Kidney (tissue), 14 donors: ENCODE measurements around the gene HS3ST6. TPM values are rescaled to one million over a fixed set of nuclear protein-coding genes. Genes with fewer than 3 reads are reported as not detected.
A peak's percentile ranks its signal among the peaks of the same experiment; 100 is the strongest.

Source experiments
- DNase-seq, 5 donors: peaks; one replicate each; pipeline ENCODE4 v3.0.0-alpha.2; 2013 to 2020
- FAIRE-seq: peaks from 2 replicates; lab custom pipeline; 2012; peaks lifted over from hg19 to GRCh38; lab: Jason Lieb, UNC
- H3K27ac ChIP-seq, 2 donors: one replicate each; pipeline ENCODE4 v1.7.0; 2013; ENCODE audit warnings: low read depth in 2 of 2, low read length in 2 of 2, inconsistent platforms in 1 of 2
- H3K27me3 ChIP-seq: one replicate; pipeline ENCODE4 v1.7.1; 2013; ENCODE audit warnings: low read length, inconsistent platforms; ENCODE audit not compliant: control insufficient read depth, insufficient read depth
- H3K36me3 ChIP-seq, 3 donors: one replicate each; pipeline versions ENCODE4 v1.7.0 to v1.7.1; 2013; ENCODE audit warnings: low read length in 3 of 3, control low read depth in 1 of 3, inconsistent platforms in 1 of 3; ENCODE audit not compliant: insufficient read depth in 3 of 3, control insufficient read depth in 2 of 3
- H3K4me1 ChIP-seq, 3 donors: one replicate each; pipeline versions ENCODE4 v1.7.0 to v1.7.1; 2013; ENCODE audit warnings: low read length in 3 of 3, inconsistent platforms in 1 of 3, low read depth in 1 of 3; ENCODE audit not compliant: control insufficient read depth in 2 of 3, insufficient read depth in 2 of 3
- H3K4me3 ChIP-seq, 3 donors: one replicate each; pipeline versions ENCODE4 v1.7.0 to v1.8.1; 2013; ENCODE audit warnings: low read length in 3 of 3, control low read depth in 1 of 3, inconsistent platforms in 1 of 3
- H3K9ac ChIP-seq, 3 donors: one replicate each; pipeline versions ENCODE4 v1.7.0 to v1.7.1; 2013; ENCODE audit warnings: low read length in 3 of 3, control low read depth in 1 of 3, inconsistent platforms in 1 of 3
- H3K9me3 ChIP-seq, 3 donors: one replicate each; pipeline versions ENCODE4 v1.7.0 to v1.7.1; 2013; ENCODE audit warnings: low read length in 3 of 3, control low read depth in 1 of 3, inconsistent platforms in 1 of 3; ENCODE audit not compliant: control insufficient read depth in 2 of 3, insufficient read depth in 1 of 3
- intact Hi-C: fragments of 100-400 bp; cut with DNase I; formaldehyde crosslinking; loops from one replicate; pipeline ENCODE4 v1.11.1; 2022
- polyA plus RNA-seq: library from polyadenylated mRNA; stranded (reverse); fragments of 350-450 nt; fragmentation: Illumina TruSeq; extraction: RNeasy Lipid Tissue Mini Kit (QIAGEN cat#74804); gene quantifications from one replicate; pipeline ENCODE4 v1.2.3, GENCODE V29; 2014; ENCODE audit warnings: low read depth, low replicate concordance; ENCODE audit not compliant: insufficient read depth
- total RNA-seq: library from RNA; stranded (reverse); fragmentation: NEBNext Ultra II Directional; extraction: Animal tissue kit (Norgen Biotek cat#: 25700); gene quantifications from one replicate; pipeline ENCODE4 v1.2.1, GENCODE V29; 2021
- TF ChIP-seq, protein P1 (sequence below): IDR thresholded peaks from 3 replicates; pipeline ENCODE4 v1.5.1; 2012; ENCODE audit warnings: mild to moderate bottlenecking, moderate library complexity, borderline replicate concordance; ENCODE audit not compliant: insufficient read depth; ENCODE audit errors: extremely low read depth
- donor health status: control.
- donor health status: control.
- donor health status: control.
- donor health status: control.
- donor health status: control.
- donor health status: DM: yes; HTN: yes; CAD: no.
- donor health status: Normal renal cell carcinoma (clear cell type).

The HS3ST6 gene
- total and polyA plus RNA-seq, 2 donors from 2014 or later: 0.19 to 0.73 TPM

DNA sequence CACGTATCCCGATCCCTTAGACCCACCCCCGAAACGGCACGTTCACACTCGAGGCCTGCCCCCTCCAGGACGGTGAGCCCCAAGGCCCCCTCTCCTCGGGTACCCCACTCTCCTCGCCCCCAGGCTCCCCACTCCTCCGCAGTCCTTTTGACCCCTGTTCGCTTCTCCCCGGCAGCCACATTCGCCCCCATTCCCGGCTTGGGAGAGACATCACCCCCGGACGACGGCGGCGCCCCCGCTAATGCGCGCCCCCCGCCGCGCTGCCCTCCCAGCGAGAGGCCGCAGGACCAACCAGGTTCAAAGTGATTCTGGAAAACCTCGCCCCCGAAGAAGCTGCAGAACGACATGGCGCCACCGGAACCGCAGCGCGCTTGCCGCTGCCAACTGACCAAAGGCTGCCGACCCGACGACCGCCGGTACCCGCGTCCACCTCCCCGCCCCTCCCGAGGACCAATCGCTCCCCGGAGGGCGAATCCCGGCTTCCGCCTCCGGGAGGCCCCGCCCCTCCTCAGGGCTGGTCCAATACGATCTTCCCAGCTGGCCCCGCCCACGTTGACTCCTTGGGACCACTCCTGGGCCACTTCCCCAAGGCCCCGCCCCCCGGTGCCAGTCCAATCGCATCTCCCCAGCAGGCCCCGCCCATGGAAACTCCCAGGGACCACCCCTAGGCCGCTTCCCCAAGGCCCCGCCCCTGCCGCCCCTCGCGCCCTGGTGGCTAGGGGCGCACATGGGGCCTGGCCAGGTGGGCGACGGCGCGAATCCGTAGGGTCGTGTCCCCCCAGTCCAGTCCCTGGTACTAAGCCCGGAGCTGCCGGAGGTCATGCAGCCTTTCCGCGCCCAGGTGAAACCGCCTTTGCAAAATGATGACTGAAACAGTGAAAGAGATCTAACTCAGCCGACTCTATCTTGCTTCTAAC is 24.9 kb upstream of the HS3ST6 start, which contains the start of gene MSRB1:
MSRB1 (minus strand) TSS at position 390 of the 917 bp plus-strand sequence; CDS start at position 347, 43 bp downstream.
- Histone ChIP-seq H3K4me1 (peaks cover 0 to 10% (median 0%) of the 10 kb centered on the region in 3 donors), H3K27ac (peak within 1 kb of the TSS; percentile 76 to 81), H3K36me3 (peaks cover 0 to 7% (median 3%) of the 10 kb centered on the region in 3 donors), H3K4me3 (peak within 1 kb of the TSS; percentile 61 to 86 (median 71)), H3K9ac (peak within 1 kb of the TSS; percentile 33 to 74 (median 63)), H3K27me3 (no peaks in the 10 kb centered on the region), H3K9me3 (no peaks in the 10 kb centered on the region)
- DNase-seq: peak; percentile 100
- intact Hi-C loops: no loop called here
- TF ChIP-seq, protein P1, sequence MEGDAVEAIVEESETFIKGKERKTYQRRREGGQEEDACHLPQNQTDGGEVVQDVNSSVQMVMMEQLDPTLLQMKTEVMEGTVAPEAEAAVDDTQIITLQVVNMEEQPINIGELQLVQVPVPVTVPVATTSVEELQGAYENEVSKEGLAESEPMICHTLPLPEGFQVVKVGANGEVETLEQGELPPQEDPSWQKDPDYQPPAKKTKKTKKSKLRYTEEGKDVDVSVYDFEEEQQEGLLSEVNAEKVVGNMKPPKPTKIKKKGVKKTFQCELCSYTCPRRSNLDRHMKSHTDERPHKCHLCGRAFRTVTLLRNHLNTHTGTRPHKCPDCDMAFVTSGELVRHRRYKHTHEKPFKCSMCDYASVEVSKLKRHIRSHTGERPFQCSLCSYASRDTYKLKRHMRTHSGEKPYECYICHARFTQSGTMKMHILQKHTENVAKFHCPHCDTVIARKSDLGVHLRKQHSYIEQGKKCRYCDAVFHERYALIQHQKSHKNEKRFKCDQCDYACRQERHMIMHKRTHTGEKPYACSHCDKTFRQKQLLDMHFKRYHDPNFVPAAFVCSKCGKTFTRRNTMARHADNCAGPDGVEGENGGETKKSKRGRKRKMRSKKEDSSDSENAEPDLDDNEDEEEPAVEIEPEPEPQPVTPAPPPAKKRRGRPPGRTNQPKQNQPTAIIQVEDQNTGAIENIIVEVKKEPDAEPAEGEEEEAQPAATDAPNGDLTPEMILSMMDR: no peak
- FAIRE-seq: peak; percentile 94

DNA sequence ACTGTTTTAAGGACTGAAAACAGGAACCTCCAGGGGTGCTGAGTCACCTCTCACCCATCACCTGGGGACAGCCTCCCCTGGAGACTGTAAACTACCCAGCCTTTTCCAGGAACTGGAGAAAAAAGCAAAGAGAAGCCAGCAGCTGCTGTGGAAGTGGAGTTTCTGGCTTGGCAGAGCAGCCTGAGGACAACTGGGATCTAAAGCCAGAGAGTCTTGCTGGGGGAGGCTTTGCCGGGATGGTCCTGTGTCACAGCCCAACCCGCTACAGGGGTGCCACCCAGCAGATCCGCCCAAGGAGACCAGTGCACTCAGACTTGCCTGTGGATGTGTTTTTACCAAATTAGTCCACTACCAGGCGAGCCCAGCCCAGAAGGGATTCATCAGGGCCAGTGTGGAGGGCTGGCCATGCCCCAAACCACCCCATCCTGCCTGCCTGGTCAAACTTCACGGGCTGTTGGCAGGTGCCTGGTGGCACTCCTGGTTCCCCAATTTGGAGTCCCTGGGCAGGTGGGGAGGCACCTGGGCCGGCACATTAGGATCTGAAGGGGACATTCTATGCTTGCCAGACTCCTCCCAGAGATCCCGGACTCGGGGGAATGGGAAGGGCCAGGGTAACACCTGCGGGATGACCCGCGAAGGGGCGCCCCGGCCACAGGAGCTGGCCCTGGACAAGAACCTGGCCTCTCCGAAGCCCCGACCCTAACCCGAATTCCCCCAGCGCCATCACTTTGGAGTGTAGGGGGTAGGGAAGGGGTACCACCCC is 24.0 kb upstream of the HS3ST6 start:
- FAIRE-seq (no peak), DNase-seq (no peak)
- Histone ChIP-seq H3K4me1 (peaks cover 0 to 10% (median 0%) of the 10 kb centered on the region in 3 donors), H3K9ac (peak overlapping the region; percentile 33 to 74 (median 63)), H3K27me3 (no peaks in the 10 kb centered on the region), H3K9me3 (no peaks in the 10 kb centered on the region), H3K4me3 (peak overlapping the region; percentile 61 to 86 (median 71)), H3K27ac (peak overlapping the region; percentile 76 to 81), H3K36me3 (peaks cover 0 to 9% (median 6%) of the 10 kb centered on the region in 3 donors)
- intact Hi-C loops: no loop called here
- TF ChIP-seq, protein P1: no peak

DNA sequence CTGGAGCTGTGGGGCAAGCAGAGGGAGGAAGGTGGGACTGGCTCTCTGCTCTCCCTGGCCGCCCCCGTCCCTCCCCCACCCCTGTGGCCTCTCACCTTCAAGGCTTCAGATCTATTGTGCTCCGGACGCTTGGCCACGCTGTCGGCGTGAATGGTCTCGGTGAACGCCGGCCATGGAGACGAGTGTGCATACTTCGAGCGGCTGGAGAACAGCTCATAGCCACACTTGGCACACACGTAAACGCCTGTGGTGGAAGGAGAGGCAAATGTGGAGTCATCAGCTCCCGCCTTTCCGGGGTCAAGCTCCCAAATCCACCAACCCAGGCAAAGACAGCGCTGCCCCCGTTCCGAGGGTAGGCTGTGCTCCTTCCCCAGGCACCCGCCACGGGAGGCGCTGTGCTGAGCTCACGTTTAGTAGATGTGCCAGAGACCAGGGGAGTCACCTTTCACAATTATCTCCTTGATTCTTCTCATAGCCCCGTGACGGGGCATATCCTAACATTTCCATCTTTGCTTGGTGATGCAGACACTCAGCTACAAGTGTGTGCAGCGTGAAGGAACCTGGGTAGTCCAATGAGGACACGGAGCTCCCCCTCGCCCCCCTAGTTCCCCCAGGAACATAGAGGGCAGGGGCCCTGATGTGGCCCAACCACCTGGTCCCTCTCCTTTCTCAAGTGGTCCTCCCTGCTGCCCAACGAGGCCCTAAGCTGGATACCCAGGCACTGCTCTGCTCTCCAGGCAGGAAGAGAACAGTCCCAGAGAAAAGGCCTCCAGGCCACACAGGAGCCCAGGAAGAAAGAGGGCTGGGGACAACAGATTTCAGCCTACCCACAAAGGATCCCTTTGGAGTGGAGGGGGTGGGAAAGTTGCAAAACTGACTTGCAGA is 23.2 kb upstream of the HS3ST6 start:
- peaks cover 0 to 10% (median 0%) of the 10 kb centered on the region in 3 donors for H3K4me1 ChIP-seq
- H3K4me3 ChIP-seq: peak overlapping the region in 2 of 3 donors; percentile 71 to 86

More for the DNA sequence above, 23.2 kb upstream of the HS3ST6 start:
- intact Hi-C loops: no loop called here
- Histone ChIP-seq H3K9me3 (no peaks in the 10 kb centered on the region), H3K27ac (peak overlapping the region; percentile 54 to 57), H3K27me3 (no peaks in the 10 kb centered on the region), H3K36me3 (peaks cover 0 to 9% (median 6%) of the 10 kb centered on the region in 3 donors), H3K9ac (peak overlapping the region in 1 of 3 donors; percentile 74)
- TF ChIP-seq, protein P1: peak; percentile 23
- DNase-seq (peak in 1 of 5 donors; percentile 53), FAIRE-seq (no peak)
